Stimulated activated CD4-positive, alpha-beta T cell treated with anti-CD3 and anti-CD28 coated beads, Interleukin-2, amount 100 ng/mL, for 24 hours (primary cell): Measurements from ENCODE around the gene ROBO2.
"Not testable (repeated sequence)": the region's sequence is repeated elsewhere in the genome, so short reads cannot be mapped to it uniquely, and the experiment has no call there.

Source experiments
- DNase-seq, 2 donors: peaks; one replicate each; pipeline ENCODE4 v3.0.0-alpha.2; 2020

Gene ROBO2

DNA sequence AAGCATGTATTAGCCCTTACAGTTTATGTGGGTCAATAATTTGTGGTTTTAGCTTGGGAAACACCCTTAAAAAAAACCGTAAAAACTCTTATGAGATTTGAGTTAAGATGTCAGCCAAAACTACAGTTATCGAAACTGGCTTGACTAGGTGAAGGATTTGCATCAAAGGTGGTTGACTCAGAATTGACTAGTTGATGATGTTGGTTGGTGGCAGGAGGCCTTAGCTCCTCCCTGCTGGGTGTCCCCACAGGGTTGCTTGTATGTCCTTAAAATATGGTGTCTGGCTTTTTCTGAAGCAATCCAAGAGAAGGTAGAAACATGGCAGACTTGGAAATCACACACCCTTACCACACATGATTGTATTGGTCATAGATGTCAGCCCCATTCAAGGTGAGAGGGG is 305.1 kb downstream of the ROBO2 start:
- no peak for DNase-seq

DNA sequence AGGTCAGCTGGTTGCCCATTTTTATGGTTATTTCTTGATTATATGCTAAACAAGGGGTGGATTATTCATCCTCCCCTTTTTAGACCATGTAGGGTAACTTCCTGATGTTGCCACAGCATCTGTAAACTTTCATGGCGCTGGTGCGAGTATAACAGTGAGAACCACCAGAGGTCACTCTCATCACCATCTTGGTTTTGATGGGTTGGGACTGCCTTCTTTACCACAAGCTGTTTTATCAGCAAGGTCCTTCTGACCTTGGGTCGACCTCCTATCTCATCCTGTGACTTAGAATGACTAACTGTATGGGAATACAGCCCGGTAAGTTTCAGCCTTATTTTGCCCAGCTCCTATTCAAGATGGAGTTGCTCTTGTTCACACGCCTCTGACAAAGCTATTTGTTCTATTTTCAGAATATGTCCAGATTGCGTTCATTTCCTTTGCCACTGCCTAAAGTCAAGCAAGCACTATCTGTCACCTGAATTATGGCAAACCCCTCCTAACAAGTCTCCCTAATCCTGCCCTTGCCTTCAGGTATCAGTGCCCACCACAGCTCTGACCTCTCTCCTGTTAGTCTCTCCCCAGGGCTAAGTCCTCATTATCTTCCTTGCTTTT is 308.5 kb downstream of the ROBO2 start:
- DNase-seq: no peak

DNA sequence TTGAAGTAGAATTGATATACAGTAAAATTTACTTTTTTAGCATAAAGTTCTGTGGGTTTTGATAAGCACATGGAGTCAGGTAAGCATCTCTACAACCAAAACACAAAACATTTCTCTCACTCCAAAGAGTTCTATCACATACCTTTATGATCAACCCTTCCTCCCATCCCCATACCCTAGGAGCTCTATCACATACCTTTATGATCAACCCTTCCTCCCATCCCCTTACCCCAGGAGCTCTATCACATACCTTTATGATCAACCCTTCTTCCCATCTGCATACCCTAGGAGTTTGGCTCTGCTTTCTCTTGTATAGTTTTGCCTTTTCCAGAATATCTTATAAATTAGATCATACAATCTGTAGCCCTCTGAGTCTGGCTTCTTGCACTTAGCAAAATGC is 315.1 kb downstream of the ROBO2 start:
- no peak for DNase-seq

DNA sequence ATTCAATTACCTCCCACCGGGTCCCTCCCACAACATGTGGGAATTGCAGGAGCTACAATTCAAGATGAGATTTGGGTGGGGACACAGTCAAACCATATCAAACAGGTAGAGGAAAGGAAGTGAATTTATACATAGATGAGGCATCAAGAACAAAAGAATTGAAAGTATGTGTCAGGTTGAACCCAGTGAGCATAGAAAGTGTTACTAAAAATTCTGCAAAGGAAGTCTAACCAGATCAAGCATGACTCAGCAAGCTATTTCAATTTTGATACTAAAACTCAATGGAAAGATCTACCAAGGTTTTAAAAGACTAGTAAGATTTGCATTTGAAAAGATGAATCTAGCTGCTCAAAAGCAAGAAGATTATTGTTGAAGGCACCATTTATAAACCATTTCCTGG is 323.0 kb downstream of the ROBO2 start:
- no peak for DNase-seq

DNA sequence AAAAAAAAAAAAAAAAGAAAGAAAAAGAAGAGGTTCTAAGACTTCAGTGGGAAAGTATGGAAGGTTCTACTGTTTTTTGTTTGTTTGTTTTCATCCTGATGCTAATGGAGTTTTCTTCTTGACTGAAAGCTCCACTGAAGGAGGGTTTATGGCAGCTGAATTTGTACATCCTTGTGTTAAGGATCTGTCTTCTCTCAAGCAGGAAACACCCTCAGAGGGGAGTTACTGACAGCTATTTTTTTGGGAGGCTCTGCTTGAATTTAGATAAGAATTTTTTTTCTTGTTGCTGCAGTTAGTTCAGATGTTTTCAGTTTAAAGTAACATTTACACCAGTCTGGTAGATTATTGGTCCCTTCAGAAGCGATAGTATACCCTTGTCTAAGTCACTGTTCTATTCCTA is 325.3 kb downstream of the ROBO2 start:
- no peak for DNase-seq

DNA sequence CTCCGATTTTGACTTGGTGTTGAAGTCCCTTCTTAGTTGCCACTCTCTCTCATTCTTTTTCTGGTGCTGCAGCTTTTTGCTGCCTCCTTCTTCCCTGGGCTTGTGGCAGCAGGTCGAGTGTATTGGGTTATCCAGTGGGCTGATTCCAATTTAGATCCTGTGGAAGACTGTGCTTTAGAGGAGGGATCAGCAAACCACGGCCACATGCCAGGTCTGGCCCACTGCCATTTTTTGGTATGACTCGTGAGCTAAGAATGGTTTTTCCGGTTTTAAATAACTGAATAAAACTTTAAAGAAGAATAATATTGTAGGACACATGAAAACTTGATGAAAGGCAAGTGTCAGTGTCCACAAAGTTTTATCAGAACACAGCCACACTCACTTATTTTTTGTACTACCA is 330.5 kb downstream of the ROBO2 start:
- DNase-seq: no peak

DNA sequence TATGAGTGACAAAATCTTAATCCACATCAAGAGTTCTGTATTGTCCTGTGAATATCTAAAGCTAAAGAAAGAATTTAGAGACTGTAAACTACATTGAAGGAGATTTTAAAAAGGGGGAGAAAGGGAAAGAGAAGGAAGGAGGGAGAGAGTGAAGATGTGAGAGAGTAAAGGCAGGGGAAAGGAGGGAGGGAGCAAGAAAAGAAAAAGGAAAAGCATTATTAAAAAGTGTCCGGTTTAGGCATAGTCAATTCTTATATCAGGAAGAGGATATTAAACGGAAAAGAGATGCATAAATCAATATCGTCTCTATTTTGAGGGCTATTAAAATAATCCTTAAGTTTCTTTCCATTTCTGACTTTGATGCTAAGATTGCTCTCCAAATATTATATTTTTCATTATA is 332.1 kb downstream of the ROBO2 start:
- no peak for DNase-seq

DNA sequence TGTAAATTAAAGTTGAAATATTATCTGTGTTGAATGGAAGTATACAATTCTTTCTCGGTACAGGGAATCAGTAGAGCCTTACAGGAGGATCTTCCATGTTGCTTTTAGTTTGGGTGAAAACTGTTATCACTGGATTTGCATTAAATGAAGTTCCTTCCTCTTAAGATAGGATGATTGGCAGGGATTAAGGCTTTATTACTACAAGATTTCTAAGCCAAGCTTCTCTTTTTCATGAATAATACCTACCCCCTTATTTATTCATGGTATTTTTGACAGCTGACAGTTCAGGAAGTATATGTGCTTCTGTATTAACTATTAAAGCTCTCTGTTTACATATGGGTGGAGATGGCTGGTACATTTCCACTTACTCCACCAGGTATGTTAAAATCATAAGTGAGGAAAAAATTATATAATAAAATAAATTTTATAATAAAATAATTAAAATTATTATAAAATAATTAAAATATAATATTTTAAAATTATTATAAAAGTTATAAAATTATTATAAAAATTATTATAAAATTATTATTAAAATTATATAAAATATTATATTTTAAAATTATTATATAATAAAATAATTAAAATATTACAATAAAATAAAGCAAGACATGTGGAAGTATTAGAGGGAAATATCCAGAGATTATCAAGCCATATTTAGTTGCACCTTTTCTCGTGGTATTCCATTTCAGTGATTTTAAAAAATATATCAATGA is 332.9 kb downstream of the ROBO2 start:
- no peak for DNase-seq

DNA sequence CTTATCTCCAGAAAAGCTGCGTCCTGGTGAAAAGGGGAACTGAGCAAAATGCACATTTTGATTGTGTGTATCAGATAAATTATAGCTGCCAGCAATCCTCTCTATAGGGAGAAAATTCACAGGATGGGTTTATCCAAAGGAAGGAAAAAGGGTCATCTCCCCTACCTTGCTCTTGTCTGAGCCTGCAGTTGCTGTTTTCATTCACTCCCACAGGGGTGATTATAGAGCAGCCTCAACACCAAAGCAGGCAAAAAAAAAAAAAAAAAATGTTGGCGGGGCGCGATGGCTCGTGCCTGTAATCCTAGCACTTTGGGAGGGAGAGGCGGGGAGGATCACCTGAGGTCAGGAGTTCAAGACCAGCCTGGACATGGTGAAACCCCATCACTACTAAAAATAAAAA is 333.7 kb downstream of the ROBO2 start:
- DNase-seq: no peak

DNA sequence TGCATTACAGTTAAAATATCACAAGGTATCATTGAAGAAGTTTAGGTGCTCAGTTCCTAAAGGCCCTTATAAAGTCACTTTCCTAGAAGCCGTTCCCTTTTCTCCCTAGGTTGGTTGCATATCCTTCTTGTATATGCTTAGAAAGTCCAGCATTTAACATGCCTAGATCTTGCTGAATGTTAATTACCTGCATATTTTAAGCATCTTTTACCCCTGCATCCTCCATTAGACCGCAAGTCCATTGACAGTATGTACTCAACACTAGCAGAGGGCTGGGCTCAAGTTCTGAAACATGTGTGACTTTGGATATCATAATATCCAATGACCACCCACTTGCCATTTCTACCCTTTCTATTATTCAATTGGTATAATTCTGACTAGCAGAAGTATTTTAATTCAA is 336.6 kb downstream of the ROBO2 start:
- DNase-seq: no peak

DNA sequence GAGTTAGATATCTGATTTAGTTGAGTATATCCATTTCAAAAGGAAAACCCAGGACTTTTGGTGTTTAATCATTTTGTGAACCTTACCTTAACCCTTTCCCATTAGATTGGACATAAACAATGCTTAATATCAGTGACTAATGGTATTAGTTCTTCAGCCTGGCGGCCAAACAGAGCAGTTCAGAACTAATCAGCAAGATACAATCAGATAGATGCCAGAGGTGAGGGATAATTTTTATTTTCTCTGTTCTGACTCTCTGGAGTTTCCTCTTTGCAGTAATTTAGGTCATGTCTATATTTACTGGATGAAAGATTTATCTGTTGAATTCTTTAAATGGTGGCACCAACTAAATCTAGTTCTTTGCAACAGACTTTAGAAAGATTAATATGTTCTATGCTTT is 337.8 kb downstream of the ROBO2 start:
- DNase-seq: no peak

DNA sequence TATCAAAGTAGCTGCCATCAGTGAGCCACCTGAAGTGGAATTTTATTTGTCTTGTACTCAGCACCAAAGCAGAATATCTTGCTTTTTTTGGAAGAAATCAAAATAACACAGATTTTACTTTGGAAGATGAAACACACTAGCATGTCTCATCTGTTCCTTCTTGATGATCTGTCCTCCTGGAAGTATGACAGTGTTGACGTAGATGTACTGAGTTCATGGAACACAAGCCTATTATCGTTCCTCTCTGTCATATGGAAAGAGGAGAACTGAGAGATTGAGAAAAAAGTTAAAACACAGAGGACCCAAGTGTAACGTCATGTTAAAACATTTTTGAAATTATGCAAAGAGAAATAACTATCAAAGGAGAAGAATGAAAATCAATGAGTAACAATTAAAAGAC is 340.2 kb downstream of the ROBO2 start:
- DNase-seq: no peak

DNA sequence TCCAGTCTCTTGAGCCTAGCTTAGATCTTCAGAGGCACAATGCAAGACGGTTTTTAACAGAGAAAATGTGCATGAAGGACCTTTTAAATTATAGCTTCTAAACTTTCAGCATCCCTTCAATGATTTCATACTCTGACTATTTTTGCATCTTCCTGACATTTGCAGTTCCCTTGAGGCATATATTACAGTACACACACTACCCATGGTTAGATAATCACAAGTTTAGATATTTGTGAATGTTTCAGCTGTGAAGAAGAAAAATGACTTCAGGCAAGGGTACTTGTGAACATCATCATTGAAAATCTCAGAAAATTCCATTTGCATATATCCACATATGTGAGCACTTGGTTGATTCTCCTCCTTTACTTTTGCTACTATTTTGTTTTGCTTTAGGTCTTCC is 341.5 kb downstream of the ROBO2 start:
- DNase-seq: no peak

DNA sequence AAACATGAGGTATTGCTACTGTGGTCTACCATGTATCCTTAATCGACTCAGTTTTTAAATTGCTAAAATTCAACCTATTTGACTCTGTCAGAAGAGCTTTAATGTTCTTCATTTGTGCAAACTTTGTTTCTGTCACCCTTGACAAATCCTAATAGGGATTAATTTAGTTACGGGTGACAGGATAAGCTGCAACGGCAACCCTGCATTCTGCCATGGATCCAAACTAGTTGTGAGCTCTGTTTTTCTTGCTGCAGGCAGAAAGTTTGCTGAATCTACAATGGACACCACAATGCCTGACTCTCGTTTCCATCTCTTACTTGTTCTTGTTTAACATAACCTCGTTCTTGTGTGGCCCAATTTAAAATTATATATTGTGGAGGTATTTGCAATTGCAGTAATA is 352.3 kb downstream of the ROBO2 start:
- no peak for DNase-seq

DNA sequence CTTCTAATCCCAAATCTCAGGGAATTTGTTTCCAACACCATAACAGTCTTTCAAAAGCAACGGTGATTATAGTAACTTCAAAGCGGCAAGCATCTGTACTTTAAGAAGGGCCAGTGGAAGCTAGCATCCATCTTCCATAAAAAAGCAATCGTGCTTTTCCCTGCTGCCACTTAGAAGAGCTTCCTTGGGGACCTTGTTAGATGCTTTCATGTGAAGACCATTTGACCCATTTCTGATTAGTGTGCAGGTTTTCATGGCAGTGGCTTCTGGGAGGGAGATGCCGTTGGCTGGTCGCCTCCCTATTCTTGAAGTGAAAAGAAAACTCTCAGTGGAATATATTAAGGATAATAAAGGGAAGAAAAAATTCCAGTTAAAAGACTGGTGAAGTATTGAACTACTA is 354.1 kb downstream of the ROBO2 start:
- no peak for DNase-seq

DNA sequence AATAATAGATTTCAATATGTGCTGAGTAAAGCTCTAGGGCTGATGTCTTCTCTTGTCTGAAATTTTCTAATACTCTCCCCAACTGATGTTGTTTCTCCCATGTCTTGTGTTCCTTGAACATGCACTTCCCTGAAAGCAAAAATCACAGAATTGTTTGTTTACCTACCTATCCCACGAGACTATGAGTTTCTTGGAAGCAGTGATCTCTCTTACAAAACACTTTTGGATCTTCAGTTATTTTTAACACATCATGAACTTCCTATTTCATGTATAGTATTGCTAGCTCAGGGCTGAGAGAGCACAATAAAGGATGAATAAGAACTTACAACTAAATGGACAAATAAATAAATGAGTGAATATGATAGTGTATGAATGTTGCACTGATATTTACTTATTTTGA is 365.0 kb downstream of the ROBO2 start:
- DNase-seq: no peak

DNA sequence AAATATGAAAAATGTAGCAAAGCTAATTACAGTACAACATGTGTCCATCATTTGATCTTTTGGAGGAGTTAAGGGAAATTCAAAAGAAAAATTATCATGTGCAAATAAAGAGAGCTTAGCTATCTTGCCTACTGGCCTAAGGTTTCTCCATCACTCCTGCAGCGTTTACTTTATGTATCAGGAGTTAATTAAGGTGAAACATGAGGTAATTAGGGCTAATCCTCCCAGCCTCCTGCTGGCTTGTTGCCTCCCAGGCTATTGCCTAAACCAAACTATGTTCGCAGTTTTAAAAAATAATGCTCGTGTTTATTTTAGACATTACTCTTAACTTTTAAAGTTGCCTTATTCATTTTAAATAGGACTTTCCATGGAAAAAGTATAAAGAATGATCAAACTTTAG is 367.5 kb downstream of the ROBO2 start:
- DNase-seq: no peak

DNA sequence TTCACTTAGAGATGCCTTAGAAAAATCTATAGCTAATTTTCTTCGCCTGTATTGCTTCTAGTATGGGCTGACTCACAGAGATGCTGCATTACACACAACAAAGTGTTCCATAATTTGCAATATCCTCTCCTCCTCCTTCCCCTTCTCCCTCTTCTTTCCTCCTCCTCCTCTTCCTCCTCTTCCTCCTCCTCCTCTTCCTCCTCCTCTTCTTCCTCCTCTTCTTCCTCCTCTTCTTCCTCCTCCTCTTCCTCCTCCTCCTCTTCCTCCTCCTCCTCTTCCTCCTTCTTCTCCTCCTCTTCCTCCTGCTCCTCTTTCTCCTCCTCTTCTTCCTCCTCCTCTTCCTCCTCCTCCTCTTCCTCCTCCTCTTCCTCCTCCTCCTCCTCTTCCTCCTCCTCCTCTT is 370.4 kb downstream of the ROBO2 start:
- DNase-seq: not testable (repeated sequence)

DNA sequence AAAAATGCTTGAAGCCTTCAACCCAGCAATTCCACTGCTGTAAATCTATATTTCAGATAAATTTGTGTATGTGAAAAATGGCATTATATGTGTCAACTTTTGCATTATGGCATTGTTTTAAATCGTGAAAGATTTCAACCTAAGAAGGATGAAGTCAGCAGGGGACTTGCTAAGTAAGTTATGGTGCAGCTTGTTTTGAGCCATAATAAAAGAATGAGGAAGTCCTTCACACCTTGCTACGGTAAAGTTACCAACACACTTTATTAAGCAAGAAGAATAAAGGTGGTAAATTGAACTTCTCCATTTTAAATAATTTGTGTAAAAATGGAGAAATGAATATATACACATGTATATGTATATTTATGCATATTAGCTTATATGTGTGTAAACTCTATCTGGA is 371.4 kb downstream of the ROBO2 start:
- no peak for DNase-seq

DNA sequence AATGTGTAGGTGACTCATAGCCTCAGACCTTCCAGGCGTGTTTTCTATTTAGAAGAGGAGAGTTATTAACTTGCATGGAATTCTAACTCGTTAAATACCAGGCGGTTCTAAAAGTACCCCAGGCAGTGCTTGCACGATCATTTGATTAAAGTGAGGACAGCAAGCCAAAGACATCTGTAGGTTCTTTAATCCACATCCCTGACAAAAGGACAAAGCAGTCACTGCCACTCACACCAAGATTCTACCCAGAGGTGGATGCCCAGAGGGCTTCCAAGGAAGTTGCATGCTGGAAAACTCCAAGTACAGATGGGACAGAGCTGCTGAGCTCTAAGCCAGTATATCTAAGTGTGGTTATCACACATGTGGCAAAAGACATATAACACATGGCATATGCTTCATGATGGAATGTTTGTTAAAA is 372.1 kb downstream of the ROBO2 start:
- DNase-seq: no peak

DNA sequence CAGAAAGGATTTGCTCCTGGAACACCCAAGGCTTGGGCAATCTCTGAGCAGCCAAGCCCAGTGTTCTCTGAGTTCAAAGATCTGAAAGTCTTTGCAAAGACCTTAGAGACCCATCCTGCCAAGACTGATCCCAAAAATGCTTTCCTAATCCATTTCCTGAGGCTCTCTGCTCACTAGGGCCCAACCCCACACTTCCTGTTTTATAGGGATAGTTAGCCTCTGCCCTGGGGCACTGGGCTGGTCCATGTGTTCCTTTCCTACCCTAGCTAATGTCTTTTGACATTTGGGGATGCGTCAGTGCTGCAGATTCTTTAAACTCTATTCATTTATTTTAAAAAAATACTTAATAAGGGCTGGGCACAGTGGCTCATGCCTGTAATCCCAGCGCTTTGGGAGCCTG is 372.7 kb downstream of the ROBO2 start:
- no peak for DNase-seq

DNA sequence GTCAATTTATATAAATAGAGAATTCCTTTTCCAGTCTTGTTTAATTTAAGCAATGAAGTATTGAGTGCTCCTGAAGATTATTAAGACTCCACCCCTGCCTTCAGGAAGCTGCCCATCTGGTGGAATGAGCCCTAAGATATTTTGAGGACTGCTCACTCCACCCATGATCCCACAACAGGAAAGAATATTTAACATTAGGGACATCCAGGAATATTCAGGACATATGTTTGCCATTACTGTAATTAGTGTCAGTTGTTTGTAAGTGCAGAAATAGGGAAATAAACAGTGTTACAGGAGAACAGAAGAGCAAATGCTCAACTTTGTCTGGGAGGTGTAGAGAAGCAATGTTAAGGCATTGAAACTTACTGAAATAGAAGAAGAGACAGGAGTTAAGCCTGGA is 375.0 kb downstream of the ROBO2 start:
- DNase-seq: no peak

DNA sequence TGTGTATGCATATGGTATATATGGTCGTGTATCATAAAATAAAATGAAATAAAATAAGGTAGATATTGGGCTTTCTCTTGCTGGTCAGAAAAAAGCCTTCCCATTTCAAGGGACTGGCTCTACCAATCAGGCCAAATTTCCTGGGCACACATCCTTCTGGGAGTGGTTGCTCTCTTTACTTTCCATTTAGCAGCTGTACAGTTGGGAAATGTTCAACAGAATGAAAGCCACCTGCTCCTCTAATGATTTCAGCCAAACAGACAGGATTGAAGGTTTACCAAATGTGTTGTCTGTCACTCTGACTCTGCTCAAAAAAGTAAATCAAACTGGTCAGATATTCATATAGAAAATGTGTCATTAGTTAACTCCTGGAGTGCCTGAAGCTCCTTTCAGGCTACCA is 380.4 kb downstream of the ROBO2 start:
- DNase-seq: no peak

DNA sequence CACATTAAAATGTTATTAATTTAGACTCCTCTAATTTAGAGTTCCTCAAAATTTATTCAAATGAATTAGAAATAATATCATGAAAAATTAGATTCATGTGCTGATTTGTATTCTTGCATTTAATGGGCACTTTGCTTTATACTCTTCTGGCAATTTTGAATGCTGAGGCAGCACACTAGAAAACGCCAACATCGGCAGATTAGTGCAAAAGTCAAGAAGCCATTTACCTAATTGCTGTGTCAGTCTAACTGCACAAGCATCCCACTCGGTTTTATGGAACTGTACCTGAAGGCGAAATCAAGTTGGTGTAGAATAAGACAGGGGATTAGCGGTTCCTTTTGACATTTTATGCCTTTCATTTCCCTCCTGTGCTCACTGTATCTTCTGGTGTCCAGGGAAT is 382.0 kb downstream of the ROBO2 start:
- no peak for DNase-seq

DNA sequence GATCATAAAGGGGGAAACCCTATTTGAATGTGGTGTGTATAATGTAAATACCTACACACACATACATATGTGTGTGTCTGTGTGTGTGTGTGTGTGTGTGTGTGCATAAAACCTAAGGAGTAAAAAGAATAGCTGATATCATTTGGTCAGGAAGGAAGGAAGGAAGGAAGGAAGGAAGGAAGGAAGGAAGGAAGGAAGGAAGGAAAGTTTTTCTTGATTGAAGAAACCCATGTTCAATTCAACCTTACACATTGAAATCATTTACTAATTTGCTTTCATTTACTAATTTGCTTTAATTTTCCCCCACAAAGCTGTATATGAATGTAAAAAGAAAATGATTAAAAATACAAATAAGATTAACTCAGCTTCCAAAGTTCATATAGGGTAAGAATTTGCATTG is 386.6 kb downstream of the ROBO2 start:
- no peak for DNase-seq
